HFF-Myc (cell line): ENCODE results near the gene PDE4C.

Experiments
- DNase-seq: peaks from one replicate; pipeline ENCODE4 v3.0.0-alpha.2; 2011; ENCODE audit warnings: low read depth; ENCODE audit errors: extremely low read depth
- H3K4me3 ChIP-seq: replicated peaks from 2 replicates; pipeline ENCODE4 v1.5.1; 2011; ENCODE audit warnings: low read depth, mild to moderate bottlenecking, control low read depth, low read length
- TF ChIP-seq, protein P1 (sequence below): IDR thresholded peaks from 2 replicates; pipeline ENCODE4 v1.5.1; 2012; ENCODE audit warnings: mild to moderate bottlenecking, low read depth, low read length, control low read depth; ENCODE audit errors: missing control alignments

The PDE4C gene

DNA sequence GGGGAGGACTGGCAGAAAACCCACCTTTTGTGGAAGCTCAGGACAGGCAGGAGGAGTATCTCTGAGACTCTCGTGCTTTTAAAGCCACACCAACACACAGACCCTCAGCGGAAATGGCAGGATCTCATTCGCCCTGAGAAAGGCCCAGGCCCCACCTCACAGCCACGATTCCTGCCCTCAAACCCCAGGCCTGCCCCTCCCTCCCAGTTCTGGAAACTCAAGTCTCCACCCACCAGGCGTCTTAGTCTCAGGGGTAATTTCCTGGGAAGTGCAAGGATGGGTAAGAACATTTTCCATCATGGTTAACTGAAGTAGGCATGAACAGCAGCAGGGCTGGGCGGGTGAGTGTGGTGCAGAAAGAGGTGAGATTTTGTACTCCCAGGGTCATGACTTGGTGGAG, 8.0 kb upstream of the PDE4C start:
- TF ChIP-seq, protein P1, sequence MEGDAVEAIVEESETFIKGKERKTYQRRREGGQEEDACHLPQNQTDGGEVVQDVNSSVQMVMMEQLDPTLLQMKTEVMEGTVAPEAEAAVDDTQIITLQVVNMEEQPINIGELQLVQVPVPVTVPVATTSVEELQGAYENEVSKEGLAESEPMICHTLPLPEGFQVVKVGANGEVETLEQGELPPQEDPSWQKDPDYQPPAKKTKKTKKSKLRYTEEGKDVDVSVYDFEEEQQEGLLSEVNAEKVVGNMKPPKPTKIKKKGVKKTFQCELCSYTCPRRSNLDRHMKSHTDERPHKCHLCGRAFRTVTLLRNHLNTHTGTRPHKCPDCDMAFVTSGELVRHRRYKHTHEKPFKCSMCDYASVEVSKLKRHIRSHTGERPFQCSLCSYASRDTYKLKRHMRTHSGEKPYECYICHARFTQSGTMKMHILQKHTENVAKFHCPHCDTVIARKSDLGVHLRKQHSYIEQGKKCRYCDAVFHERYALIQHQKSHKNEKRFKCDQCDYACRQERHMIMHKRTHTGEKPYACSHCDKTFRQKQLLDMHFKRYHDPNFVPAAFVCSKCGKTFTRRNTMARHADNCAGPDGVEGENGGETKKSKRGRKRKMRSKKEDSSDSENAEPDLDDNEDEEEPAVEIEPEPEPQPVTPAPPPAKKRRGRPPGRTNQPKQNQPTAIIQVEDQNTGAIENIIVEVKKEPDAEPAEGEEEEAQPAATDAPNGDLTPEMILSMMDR = no peak

DNA sequence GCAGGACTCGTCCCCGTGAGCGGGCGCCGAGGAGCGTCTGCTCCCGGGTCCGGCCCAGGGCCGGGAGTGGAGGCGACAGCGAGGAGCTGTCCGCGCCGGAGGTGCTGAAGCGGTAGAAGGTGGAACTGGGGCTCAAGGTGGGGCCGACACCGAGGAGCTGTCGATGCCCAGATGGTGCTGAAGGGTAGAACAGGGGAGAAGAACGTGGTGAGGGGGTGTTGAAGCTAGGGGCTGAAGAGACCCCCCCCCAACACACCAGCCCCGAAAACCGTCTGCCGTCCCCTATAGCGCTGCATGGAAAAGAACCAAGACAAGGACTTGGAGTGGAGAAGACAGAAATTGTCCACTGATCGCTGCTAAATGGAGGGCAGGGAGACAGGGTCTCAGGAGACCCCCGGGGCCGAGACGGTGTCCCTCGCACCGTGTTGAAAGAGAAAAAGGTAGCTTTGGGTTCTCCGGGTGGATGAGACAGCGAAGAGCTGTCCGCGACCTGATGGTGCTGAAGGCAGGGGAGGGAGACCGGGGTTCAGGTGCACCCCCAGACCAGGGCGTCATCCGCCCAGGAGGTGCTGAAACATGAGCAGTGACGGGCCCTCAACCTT, 7.1 kb upstream of the PDE4C start:
- H3K4me3 ChIP-seq = no peak overlapping the region
- DNase-seq = no peak
- TF ChIP-seq, protein P1 = no peak

More for the DNA sequence above, 8.0 kb upstream of the PDE4C start:
- DNase-seq = no peak
- no peak overlapping the region for H3K4me3 ChIP-seq

DNA sequence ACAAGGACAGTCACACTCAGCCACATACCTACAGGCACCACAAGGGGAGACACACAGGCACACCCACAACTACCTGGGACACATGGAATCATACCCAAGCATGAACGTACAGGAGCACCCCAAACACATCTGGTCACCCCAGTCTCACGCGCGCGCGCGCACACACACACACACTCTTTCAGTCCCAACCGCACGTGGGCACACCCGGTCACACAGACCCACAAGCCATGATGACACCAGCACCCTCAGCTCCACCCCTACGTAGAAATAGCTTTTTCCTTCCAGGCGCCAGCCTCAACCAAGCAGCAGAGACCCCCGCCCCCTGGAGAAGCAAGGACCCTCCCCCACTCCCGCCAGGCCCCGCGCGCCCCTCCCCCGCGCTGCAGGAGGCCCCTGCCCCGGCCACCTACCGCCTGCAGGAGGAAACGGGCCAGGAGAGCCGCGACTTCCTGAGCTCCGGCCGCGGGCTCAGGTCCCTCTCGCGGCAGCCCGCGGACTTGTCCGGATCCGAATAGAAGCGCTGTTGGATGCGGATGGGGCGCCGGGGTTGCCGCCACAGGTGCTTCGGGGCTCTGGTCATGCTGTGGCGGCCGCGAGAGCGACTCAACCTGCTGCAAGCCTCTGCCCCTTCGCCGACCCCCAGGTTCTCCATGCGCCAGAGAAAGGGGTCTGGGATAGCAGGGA, 6.4 kb upstream of the PDE4C start:
- H3K4me3 ChIP-seq = no peak overlapping the region
- TF ChIP-seq, protein P1 = no peak
- no peak for DNase-seq

DNA sequence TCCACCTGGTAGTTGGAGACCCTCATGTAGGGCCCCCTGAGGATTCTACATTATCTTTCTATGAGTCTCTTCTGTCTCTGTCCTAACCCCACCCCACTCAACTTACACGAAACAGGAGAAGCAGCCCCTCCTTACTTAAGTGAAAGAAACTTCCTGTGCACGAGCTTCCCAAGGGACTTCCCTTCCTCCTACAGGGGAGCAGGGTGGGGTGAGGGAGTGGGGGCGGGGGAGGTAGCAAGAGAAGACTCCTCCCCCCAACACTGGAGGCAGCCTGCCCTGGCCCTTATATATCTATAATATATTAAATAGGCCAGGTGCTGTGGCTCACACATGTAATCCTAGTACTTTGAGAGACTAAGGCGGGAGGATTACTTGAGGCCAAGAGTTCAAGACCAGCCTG, 5.5 kb upstream of the PDE4C start:
- DNase-seq = no peak
- no peak overlapping the region for H3K4me3 ChIP-seq

DNA sequence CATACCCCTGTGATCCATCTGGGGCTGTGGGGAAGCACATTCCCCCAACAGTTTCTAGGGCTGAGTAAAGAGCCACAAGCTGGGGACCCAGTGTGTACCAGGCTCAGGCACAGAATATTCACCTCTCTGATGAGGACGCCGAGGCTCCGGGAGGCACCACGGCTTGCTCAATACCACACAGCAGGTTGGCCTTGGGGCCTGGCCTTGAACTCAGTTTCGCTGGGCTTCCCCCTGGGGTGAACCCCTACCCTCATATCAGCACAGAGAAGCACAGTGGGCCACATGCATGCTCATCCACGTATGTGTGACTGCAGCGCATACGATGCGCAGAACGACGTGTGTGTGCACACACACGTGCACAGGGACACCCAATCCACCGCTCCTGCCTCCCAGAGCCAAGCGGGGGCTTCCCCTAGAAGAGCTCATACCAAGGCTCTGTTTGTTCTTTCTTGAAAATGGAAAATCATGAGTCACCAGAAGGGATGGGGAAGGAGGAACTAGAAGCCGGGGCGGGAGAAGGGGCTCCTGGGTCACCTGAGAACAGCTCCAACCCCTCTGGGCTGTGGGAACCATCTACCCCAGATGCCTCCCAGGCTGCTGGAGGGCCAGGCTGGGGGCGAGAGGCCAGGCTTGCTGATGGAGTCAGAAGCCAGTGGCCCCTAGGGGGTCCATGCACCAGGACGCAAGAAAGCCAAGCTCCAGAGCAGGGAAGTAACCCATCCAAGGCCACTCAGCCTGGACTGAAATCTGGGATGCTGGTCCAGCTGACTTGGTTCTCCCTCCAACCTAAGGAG, 4.9 kb upstream of the PDE4C start:
- DNase-seq = no peak
- TF ChIP-seq, protein P1 = no peak

More for the DNA sequence above, 5.5 kb upstream of the PDE4C start:
- TF ChIP-seq, protein P1 = no peak

GRCh38 chr19:18229915-18230314, 3.7 kb upstream of the PDE4C start:
- no peak for DNase-seq
- H3K4me3 ChIP-seq = no peak overlapping the region

More for the DNA sequence above, 4.9 kb upstream of the PDE4C start:
- no peak overlapping the region for H3K4me3 ChIP-seq

More at GRCh38 chr19:18229915-18230314, 3.7 kb upstream of the PDE4C start:
- TF ChIP-seq, protein P1 = no peak
